AG09319 (cell line): ENCODE measurements around the gene CAMTA1.
A peak's percentile ranks its signal among the peaks of the same experiment; 100 is the strongest.

Experiments
- DNase-seq: peaks from one replicate; pipeline ENCODE4 v3.0.0-alpha.2; 2010; ENCODE audit warnings: low read depth; ENCODE audit errors: extremely low read depth
- TF ChIP-seq, protein P1 (sequence below): IDR thresholded peaks from 2 replicates; pipeline ENCODE4 v1.5.1; 2011; ENCODE audit warnings: low read depth, mild to moderate bottlenecking, inconsistent platforms, low read length, moderate library complexity

CAMTA1 gene

DNA sequence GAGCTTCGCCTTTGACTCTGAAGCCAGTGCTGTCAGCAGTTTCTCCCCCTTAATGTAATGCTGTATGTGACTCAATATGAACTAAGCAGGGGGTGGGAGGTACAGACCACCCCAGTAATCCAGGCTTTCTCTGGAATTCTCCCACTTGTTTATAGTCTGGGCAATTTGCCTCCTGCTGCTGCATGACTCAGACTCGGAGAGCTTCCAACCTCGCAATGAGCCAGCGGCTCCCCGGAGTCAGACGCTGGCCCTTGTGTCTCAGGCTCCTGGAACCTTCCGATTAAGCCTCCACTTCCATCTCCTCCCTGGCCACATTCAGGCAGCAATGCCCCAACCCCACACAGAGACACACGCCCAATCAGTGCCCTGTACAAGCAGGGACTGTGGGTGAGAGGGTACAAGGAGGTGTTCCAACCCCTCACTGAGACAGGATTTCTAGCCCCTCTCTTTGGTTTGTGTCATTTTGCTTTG, 514.1 kb downstream of the CAMTA1 start:
- peak; percentile 88 for DNase-seq

DNA sequence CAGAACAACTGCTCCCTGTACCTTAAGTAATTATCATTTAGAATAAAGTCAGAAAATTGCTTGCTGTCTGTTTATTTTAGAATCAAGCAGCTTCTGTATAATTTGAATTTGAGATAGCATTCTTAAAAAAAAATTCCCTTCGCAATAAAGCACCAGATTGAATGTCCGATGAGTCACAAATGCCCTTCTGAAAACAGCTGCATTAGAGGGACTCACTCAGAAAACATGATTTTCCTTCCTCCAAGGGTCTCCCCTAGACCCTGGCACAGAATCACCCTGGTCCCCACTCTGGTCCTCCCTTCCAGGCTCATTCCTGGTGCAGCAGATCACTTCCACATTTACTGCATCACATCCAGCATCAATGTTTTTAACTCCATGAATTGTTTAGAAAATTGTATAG, 514.7 kb downstream of the CAMTA1 start:
- TF ChIP-seq, protein P1, sequence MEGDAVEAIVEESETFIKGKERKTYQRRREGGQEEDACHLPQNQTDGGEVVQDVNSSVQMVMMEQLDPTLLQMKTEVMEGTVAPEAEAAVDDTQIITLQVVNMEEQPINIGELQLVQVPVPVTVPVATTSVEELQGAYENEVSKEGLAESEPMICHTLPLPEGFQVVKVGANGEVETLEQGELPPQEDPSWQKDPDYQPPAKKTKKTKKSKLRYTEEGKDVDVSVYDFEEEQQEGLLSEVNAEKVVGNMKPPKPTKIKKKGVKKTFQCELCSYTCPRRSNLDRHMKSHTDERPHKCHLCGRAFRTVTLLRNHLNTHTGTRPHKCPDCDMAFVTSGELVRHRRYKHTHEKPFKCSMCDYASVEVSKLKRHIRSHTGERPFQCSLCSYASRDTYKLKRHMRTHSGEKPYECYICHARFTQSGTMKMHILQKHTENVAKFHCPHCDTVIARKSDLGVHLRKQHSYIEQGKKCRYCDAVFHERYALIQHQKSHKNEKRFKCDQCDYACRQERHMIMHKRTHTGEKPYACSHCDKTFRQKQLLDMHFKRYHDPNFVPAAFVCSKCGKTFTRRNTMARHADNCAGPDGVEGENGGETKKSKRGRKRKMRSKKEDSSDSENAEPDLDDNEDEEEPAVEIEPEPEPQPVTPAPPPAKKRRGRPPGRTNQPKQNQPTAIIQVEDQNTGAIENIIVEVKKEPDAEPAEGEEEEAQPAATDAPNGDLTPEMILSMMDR = no peak
- peak; percentile 57 for DNase-seq

More for the DNA sequence above, 514.1 kb downstream of the CAMTA1 start:
- TF ChIP-seq, protein P1 = no peak

GRCh38 chr1:7300893-7301663, 515.8 kb downstream of the CAMTA1 start:
- TF ChIP-seq, protein P1 = no peak
- no peak for DNase-seq

DNA sequence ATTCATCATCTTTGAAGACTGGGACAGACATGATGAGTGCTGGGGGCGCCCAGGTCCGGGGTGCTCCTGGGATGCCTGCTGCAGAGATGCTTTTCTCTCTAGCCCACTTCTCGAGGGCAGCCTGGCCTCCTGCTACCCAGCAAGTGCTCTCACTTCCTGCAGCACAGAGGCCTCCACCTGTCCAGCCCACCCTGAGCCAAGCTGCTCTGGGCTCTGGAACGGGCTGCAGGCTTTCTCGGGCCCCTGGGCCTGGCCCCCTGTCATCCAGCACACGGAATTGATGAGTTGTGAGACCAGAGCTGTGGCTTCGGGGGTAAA, 516.4 kb downstream of the CAMTA1 start:
- no peak for DNase-seq
- TF ChIP-seq, protein P1 = no peak

DNA sequence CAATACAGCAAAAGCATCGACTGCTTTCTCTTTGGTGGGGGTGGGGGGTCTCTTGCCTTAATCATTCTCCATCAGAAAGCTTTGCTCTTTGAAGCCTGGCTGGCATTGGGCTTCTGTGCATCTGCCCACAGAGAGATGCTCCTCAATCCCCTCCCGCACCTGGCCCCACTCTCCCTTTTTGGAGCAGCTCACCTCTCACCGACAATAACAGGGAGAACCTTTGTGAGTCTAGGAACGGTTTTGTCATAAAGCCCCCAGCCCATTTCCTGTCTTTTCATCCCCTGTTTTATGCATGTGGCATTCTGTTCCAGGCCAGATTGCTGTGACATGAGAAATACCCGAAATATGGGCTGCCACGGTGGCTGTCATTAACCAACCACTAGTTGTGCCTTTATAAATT, 516.9 kb downstream of the CAMTA1 start:
- TF ChIP-seq, protein P1 = no peak
- DNase-seq = no peak

- TF ChIP-seq, protein P1 = no peak
- no peak for DNase-seq
Observed at GRCh38 chr1:7302873-7303272, 517.6 kb downstream of the CAMTA1 start.

DNA sequence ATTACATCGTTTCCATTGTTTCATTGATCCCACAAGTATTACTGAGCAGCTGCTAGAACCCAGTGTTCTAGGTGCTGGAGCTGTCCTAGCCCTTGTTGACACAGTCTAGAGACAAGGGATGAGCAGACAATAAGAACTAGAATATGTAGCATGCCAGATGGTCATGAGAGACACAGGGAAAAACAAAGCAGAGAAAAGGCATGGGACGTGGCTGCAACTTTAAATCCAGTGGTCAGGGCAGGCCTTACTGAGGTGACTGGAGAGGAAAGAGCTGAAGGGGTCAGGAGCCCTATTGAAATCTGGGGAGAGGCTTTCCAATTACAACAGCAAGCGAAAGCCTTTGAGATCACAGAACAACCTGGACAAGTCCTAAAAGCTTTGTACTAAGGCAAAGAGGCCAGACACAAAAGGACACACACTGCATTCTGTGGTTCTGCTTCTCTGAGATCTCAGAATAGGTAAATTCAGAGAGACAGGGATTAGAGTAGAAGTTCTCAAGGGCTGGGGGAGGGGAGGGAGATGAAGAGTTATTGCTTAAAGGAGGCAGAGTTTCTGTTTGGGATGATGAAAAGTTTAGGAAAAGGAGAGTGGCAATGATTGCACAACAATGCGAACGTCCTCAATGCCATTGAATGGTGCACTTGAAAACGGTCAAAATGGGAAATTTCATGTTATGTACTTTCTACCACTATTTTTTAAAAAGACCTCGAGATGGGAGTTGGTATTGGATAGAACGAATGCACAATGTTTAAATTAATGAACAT, 518.5 kb downstream of the CAMTA1 start:
- TF ChIP-seq, protein P1 = no peak
- no peak for DNase-seq
